Measurements from ENCODE around the gene OR56A1.
"Not testable (repeated sequence)": the region's sequence is repeated elsewhere in the genome, so short reads cannot be mapped to it uniquely, and the experiment has no call there.

DNA sequence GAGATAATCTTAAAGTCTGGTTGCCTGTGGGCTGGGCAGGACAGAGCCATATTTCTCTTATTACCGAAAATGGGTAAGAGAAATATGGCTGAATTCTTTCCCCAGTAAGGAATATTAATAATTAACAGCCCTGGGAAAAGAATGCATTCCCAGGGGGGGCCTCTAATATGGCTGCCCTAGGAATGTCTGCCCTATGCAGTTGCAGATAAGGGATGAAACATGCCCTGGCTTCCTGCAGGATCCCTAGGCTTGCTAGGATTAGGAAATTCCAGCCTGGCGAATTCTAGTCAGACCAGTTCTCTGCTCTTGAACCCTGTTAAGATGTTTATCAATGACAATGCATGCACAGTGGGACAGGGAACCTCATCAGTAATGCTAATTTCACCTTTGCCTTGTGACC lies 45.9 kb upstream of the OR56A1 start:
- not testable (repeated sequence) for TF ChIP-seq POLR2AphosphoS5 (IDR thresholded peaks at IDR 0.05; ENCODE audit: borderline replicate concordance, low read depth, low read length); EZH2 (IDR thresholded peaks at IDR 0.05); FOXP2 (optimal IDR thresholded peaks at IDR 0.05; ENCODE audit: control extremely low read depth, extremely low read length, insufficient read depth)

Measured in SK-N-MC (cell line).